Endodermal cell (in vitro differentiated cells): ENCODE results near the gene UGT3A2. TPM values are rescaled to one million over a fixed set of nuclear protein-coding genes. Genes with fewer than 3 reads are reported as not detected.

Experiments
- DNase-seq: peaks from one replicate; pipeline ENCODE4 v3.0.0-alpha.2; 2017
- H3K27ac ChIP-seq: 2 replicates; pipeline ENCODE4 v1.5.1; 2013; ENCODE audit warnings: mild to moderate bottlenecking, low read depth, low read length, moderate library complexity
- H3K27me3 ChIP-seq: 2 replicates; pipeline ENCODE4 v1.6.1; 2013; ENCODE audit warnings: mild to moderate bottlenecking, low read length, moderate library complexity; ENCODE audit not compliant: insufficient read depth, control insufficient read depth, poor library complexity, severe bottlenecking
- H3K36me3 ChIP-seq: 2 replicates; pipeline ENCODE4 v1.7.0; 2013; ENCODE audit warnings: mild to moderate bottlenecking, low read length, moderate library complexity; ENCODE audit not compliant: control insufficient read depth, insufficient read depth
- H3K4me1 ChIP-seq: one replicate; pipeline ENCODE4 v1.7.0; 2013; ENCODE audit warnings: low read length; ENCODE audit not compliant: control insufficient read depth, insufficient read depth
- H3K4me3 ChIP-seq: 2 replicates; pipeline ENCODE4 v1.5.1; 2013; ENCODE audit warnings: mild to moderate bottlenecking, low read length, moderate library complexity
- H3K9ac ChIP-seq: 2 replicates; pipeline ENCODE4 v1.6.1; 2013; ENCODE audit warnings: mild to moderate bottlenecking, low read length, moderate library complexity; ENCODE audit not compliant: poor library complexity, severe bottlenecking; ENCODE audit errors: extremely low read depth
- H3K9me3 ChIP-seq: 2 replicates; pipeline ENCODE4 v1.6.1; 2013; ENCODE audit warnings: mild to moderate bottlenecking, low read length, moderate library complexity; ENCODE audit not compliant: control insufficient read depth
- H3K27ac Mint-ChIP-seq: 2 replicates; pipeline ENCODE4 v1.8.0; 2020; ENCODE audit warnings: mixed read lengths
- H3K27me3 Mint-ChIP-seq: 2 replicates; pipeline ENCODE4 v1.8.0; 2021; ENCODE audit warnings: mild to moderate bottlenecking, mixed read lengths; ENCODE audit not compliant: insufficient read depth
- H3K36me3 Mint-ChIP-seq: 2 replicates; pipeline ENCODE4 v1.8.0; 2020; ENCODE audit warnings: low read depth, mixed read lengths
- H3K4me1 Mint-ChIP-seq: 2 replicates; pipeline ENCODE4 v1.8.0; 2020; ENCODE audit warnings: mixed read lengths
- H3K4me3 Mint-ChIP-seq: 2 replicates; pipeline ENCODE4 v1.8.0; 2020; ENCODE audit warnings: mild to moderate bottlenecking, moderate library complexity, mixed read lengths
- H3K9me3 Mint-ChIP-seq: 2 replicates; pipeline ENCODE4 v1.8.0; 2020; ENCODE audit warnings: mild to moderate bottlenecking, mixed read lengths
- WGBS, 2 experiments: methylation state at CpG; one replicate each; pipeline versions ENCODE4 v1.1.5 to v1.1.7; 2013; ENCODE audit warnings: missing lambda C conversion rate in 2 of 2, mixed read lengths in 1 of 2; ENCODE audit not compliant: insufficient coverage in 1 of 2, insufficient read length in 1 of 2; 5-methylcytosine and 5-hydroxymethylcytosine counted together
- total RNA-seq, 2 donors: library from RNA; stranded (reverse); fragmentation: NEBNext Ultra II Directional in 1 of 2; extraction: Animal tissue kit (Norgen Biotek cat#: 25700) in 1 of 2; gene quantifications; 2 replicates in 1 of 2; 3 replicates in 1 of 2; pipeline ENCODE4 v1.2.1, GENCODE V29; 2021
- TF ChIP-seq, protein P1 (sequence below): fragments of 200-600 bp; sonication (generic); conservative IDR thresholded peaks from 2 replicates; pipeline ENCODE4 v1.5.0; 2021; ENCODE audit warnings: antibody characterized with exemption, mild to moderate bottlenecking

Gene UGT3A2
- total RNA-seq, 2 donors from 2014 or later: 15.5 to 25.3 TPM

DNA sequence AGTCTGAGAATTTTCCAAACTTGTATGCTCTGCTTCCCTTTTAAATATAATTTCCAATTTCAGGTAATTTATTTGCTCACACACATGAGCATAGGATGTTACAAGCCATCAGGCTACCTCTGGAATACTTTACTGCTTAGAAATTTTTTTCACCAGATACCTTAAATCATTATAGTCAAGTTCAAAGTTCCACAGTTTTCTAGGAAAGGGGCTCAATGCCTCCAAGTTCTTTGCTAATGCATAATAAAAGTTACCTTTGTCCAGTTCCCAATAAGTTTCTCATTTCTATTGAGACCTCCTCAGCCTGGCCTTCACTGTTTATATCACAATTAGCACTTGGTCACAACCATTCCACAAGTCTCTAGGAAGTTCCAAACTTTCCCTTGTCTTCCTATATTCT, 59.3 kb downstream of the UGT3A2 start:
- no peak overlapping the region for H3K27ac Mint-ChIP-seq

DNA sequence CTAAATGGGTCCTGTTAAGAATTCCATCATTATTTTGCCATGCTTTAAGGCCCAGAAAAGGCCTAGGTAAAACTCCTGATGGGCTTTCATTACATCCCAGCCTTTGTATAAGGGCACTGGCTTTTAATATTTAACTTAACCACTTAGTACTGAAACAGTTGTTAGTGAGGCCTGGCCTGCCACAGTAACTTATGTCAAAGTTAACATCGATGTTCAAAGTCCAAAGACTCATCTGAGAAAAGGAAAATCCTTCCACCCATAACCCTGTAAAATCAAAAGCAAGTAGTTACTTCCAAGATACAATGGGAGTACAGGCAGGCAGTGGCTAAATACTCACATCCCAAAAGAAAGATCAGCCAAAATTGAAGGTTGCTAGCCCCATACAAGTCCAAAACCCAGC, 60.5 kb downstream of the UGT3A2 start:
- no peak overlapping the region for H3K4me3 ChIP-seq
- H3K36me3 ChIP-seq: no peaks in the 10 kb centered on the region
- TF ChIP-seq, protein P1, sequence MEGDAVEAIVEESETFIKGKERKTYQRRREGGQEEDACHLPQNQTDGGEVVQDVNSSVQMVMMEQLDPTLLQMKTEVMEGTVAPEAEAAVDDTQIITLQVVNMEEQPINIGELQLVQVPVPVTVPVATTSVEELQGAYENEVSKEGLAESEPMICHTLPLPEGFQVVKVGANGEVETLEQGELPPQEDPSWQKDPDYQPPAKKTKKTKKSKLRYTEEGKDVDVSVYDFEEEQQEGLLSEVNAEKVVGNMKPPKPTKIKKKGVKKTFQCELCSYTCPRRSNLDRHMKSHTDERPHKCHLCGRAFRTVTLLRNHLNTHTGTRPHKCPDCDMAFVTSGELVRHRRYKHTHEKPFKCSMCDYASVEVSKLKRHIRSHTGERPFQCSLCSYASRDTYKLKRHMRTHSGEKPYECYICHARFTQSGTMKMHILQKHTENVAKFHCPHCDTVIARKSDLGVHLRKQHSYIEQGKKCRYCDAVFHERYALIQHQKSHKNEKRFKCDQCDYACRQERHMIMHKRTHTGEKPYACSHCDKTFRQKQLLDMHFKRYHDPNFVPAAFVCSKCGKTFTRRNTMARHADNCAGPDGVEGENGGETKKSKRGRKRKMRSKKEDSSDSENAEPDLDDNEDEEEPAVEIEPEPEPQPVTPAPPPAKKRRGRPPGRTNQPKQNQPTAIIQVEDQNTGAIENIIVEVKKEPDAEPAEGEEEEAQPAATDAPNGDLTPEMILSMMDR: no peak
- 71 to 100% methylated on average over 1 of the region's 1 CpG for WGBS, 2 experiments
- Mint-ChIP-seq H3K4me3 (no peak overlapping the region), H3K27ac (no peak overlapping the region), H3K9me3 (peaks cover 29% of the 10 kb centered on the region), H3K27me3 (no peaks in the 10 kb centered on the region), H3K36me3 (no peaks in the 10 kb centered on the region), H3K4me1 (no peaks in the 10 kb centered on the region)
- no peak overlapping the region for H3K9ac ChIP-seq
- no peak for DNase-seq
- no peaks in the 10 kb centered on the region for H3K4me1 ChIP-seq
- no peaks in the 10 kb centered on the region for H3K27me3 ChIP-seq
- peaks cover 28% of the 10 kb centered on the region for H3K9me3 ChIP-seq
- no peak overlapping the region for H3K27ac ChIP-seq

More for the DNA sequence above, 59.3 kb downstream of the UGT3A2 start:
- Mint-ChIP-seq H3K4me3 (no peak overlapping the region), H3K9me3 (peaks cover 41% of the 10 kb centered on the region), H3K27me3 (no peaks in the 10 kb centered on the region), H3K4me1 (no peaks in the 10 kb centered on the region), H3K36me3 (no peaks in the 10 kb centered on the region)
- TF ChIP-seq, protein P1: no peak
- Histone ChIP-seq H3K4me1 (no peaks in the 10 kb centered on the region), H3K9ac (no peak overlapping the region), H3K27me3 (no peaks in the 10 kb centered on the region), H3K4me3 (no peak overlapping the region), H3K9me3 (peaks cover 31% of the 10 kb centered on the region), H3K36me3 (no peaks in the 10 kb centered on the region), H3K27ac (no peak overlapping the region)
- no peak for DNase-seq

- Histone ChIP-seq H3K9me3 (peaks cover 7% of the 10 kb centered on the region), H3K27me3 (no peaks in the 10 kb centered on the region), H3K4me3 (no peak overlapping the region), H3K4me1 (no peaks in the 10 kb centered on the region), H3K27ac (no peak overlapping the region), H3K36me3 (no peaks in the 10 kb centered on the region), H3K9ac (no peak overlapping the region)
- WGBS, 2 experiments: 50 to 83% methylated on average over 1 to 3 of the region's 3 CpGs
- peaks cover 2% of the 10 kb centered on the region for H3K9me3 Mint-ChIP-seq
- no peaks in the 10 kb centered on the region for H3K27me3 Mint-ChIP-seq
- no peak overlapping the region for H3K27ac Mint-ChIP-seq
- H3K36me3 Mint-ChIP-seq: no peaks in the 10 kb centered on the region
- TF ChIP-seq, protein P1: no peak
- H3K4me3 Mint-ChIP-seq: no peak overlapping the region
- H3K4me1 Mint-ChIP-seq: no peaks in the 10 kb centered on the region
- no peak for DNase-seq
These were observed 65.7 kb downstream of the UGT3A2 start for GRCh38 chr5:36001032-36001431.
